ENCODE data around the gene PLIN3.

DNA sequence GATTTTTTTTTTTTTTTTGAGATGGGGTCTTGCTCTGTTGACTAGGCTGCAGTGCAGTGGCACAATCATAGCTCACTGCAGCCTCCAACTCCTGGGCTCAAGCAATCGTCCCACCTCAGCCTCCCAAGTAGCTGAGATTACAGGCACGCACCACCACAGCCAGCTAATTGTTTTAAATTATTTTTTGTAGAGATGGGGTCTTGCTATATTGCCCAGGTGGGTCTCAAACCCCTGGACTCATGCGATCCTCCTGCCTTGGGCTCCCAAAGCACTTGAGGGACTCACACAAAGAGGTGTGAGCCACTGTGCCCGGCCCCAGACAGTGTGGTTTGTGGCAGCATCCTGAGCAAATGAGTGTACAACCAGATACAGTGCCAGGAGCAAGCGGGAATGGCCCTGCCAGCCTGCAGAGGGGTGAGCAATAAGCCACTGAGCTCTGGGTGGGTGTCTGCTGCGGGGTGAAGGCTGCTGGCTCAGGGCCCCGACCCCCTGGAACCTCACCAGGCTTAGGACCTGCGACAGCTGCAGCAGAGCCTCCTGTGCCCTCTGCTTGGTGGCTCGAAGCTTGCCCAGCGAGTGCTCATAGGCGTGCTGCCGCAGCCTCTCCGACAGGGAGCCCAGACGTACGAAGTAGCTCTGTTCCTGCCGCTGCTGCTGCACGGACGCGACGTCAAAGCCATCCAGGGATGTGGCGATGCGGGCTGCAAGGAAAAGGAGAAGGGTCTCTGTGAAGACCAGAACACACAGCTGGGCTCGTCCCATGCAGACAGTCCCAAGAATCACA is 20.1 kb downstream of the PLIN3 start:
- TF ChIP-seq, protein P1, sequence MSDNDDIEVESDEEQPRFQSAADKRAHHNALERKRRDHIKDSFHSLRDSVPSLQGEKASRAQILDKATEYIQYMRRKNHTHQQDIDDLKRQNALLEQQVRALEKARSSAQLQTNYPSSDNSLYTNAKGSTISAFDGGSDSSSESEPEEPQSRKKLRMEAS (IDR thresholded peaks at IDR 0.05), result no peak
- TF ChIP-seq RAD21 (IDR thresholded peaks at IDR 0.05; ENCODE audit: low read depth) (no peak), EZH2 (IDR thresholded peaks at IDR 0.05) (no peak), POLR2A (IDR thresholded peaks at IDR 0.05; ENCODE audit: borderline replicate concordance, extremely low read depth, insufficient read depth, insufficient read length) (no peak), YY1 (IDR thresholded peaks at IDR 0.05; ENCODE audit: extremely low read depth, insufficient replicate concordance, low read depth, low read length) (no peak)
- TF ChIP-seq, protein P2, sequence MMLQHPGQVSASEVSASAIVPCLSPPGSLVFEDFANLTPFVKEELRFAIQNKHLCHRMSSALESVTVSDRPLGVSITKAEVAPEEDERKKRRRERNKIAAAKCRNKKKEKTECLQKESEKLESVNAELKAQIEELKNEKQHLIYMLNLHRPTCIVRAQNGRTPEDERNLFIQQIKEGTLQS (IDR thresholded peaks at IDR 0.05), result no peak
